ENCODE results near the gene OPCML. TPM values are rescaled to one million over a fixed set of nuclear protein-coding genes. Genes with fewer than 3 reads are reported as not detected.

Gene OPCML
- total RNA-seq, 1 donor from 2014 or later, result 0.61 TPM

DNA sequence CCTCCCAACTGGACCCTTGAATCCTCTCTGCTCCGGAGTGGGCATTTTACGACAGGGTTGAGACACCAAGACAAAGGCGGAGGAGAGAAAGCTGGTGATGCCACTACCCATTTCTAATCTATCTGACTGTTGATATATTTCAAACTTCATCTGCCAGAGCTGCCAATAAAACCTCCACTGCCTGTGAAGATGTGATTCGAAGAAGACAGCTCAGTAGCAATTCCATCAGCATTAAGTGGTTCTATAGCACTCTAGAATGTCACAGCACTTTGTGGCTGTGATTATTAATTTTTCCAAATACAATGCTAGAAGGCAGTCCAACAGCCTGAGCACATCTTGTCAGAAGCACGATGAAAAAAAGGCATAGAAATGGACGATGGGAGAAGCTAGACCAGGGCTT lies 282.8 kb downstream of the OPCML start:
- Mint-ChIP-seq H3K27ac (ENCODE audit: unreplicated experiment) (no peak overlapping the region), H3K4me3 (ENCODE audit: unreplicated experiment) (no peak overlapping the region), H3K9me3 (ENCODE audit: unreplicated experiment) (peaks cover 2% of the 10 kb centered on the region), H3K4me1 (ENCODE audit: low read depth, unreplicated experiment) (no peaks in the 10 kb centered on the region), H3K27me3 (ENCODE audit: unreplicated experiment) (no peaks in the 10 kb centered on the region), H3K36me3 (ENCODE audit: unreplicated experiment) (no peaks in the 10 kb centered on the region)
- TF ChIP-seq, protein P1, sequence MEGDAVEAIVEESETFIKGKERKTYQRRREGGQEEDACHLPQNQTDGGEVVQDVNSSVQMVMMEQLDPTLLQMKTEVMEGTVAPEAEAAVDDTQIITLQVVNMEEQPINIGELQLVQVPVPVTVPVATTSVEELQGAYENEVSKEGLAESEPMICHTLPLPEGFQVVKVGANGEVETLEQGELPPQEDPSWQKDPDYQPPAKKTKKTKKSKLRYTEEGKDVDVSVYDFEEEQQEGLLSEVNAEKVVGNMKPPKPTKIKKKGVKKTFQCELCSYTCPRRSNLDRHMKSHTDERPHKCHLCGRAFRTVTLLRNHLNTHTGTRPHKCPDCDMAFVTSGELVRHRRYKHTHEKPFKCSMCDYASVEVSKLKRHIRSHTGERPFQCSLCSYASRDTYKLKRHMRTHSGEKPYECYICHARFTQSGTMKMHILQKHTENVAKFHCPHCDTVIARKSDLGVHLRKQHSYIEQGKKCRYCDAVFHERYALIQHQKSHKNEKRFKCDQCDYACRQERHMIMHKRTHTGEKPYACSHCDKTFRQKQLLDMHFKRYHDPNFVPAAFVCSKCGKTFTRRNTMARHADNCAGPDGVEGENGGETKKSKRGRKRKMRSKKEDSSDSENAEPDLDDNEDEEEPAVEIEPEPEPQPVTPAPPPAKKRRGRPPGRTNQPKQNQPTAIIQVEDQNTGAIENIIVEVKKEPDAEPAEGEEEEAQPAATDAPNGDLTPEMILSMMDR (IDR thresholded peaks at IDR 0.05; ENCODE audit: partially characterized antibody, unreplicated experiment), result no peak
- DNase-seq, result no peak

- Mint-ChIP-seq H3K36me3 (ENCODE audit: unreplicated experiment) (no peaks in the 10 kb centered on the region), H3K4me3 (ENCODE audit: unreplicated experiment) (no peak overlapping the region), H3K9me3 (ENCODE audit: unreplicated experiment) (peaks cover 2% of the 10 kb centered on the region), H3K4me1 (ENCODE audit: low read depth, unreplicated experiment) (no peaks in the 10 kb centered on the region), H3K27me3 (ENCODE audit: unreplicated experiment) (no peaks in the 10 kb centered on the region), H3K27ac (ENCODE audit: unreplicated experiment) (no peak overlapping the region)
- no peak for DNase-seq
- TF ChIP-seq, protein P1 (IDR thresholded peaks at IDR 0.05; ENCODE audit: partially characterized antibody, unreplicated experiment), result no peak
Measured at GRCh38 chr11:133249065-133249464, 283.2 kb downstream of the OPCML start.

DNA sequence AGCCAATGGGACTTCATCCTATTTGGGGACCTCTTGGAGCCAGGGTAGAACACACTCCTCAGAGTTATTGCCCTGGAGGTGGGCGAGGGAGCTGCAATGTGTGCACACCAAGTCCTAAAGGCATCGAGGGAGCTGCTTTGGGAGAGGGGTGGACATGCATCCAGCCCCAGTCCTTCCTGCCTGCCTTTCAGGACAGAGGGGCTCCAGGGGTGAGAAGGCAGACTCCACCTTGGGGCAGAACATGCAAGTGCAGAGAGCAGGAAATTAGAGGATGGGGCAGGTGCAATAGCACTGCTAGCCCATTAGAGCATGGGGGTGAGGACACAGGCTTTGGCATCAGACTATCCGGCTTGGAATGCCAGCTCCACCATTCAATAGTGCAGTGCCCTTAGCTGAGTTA lies 288.5 kb downstream of the OPCML start:
- Mint-ChIP-seq H3K36me3 (ENCODE audit: unreplicated experiment) (no peaks in the 10 kb centered on the region), H3K27ac (ENCODE audit: unreplicated experiment) (no peak overlapping the region), H3K9me3 (ENCODE audit: unreplicated experiment) (peaks cover 4% of the 10 kb centered on the region), H3K4me3 (ENCODE audit: unreplicated experiment) (no peak overlapping the region), H3K4me1 (ENCODE audit: low read depth, unreplicated experiment) (peaks cover 5% of the 10 kb centered on the region), H3K27me3 (ENCODE audit: unreplicated experiment) (no peaks in the 10 kb centered on the region)
- TF ChIP-seq, protein P1 (IDR thresholded peaks at IDR 0.05; ENCODE audit: partially characterized antibody, unreplicated experiment), result no peak
- no peak for DNase-seq

DNA sequence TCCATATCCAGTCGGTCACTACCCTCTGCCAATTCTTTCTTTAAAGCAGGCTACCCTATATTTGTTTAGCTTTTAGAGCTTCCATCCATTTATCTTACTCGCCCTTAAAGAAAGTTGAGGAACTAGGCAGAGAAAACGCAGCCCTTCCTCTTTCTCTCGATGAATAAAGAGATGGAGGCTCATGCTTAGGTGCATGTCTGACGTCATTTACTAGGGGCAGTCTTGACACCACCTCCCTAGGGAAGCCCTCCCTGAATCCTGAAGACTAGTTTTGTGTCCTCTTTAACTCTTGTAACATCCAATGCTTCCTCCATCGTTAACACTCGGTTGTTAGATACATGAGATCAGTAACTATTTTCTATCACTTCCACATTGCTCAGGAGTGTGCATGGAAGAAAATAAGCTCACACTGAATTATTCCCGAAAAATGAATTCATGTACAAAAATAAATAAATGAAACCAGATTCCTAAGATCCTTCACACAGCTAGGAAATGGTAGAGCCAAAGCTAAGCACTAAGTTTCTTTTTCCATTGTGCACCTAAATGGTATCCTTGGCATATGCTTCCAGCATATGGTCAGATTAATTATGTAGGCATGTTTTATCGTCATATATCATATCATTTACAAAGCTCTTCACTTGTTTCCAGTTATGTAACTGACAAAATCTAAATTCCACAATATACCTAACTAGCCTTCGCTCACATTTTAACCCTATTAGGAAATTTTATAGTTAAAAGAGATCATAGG lies 291.2 kb downstream of the OPCML start:
- DNase-seq, result no peak
- TF ChIP-seq, protein P1 (IDR thresholded peaks at IDR 0.05; ENCODE audit: partially characterized antibody, unreplicated experiment), result no peak
- no peaks in the 10 kb centered on the region for H3K36me3 Mint-ChIP-seq (ENCODE audit: unreplicated experiment)
- H3K27me3 Mint-ChIP-seq (ENCODE audit: unreplicated experiment), result no peaks in the 10 kb centered on the region
- H3K4me1 Mint-ChIP-seq (ENCODE audit: low read depth, unreplicated experiment), result peaks cover 5% of the 10 kb centered on the region
- peaks cover 4% of the 10 kb centered on the region for H3K9me3 Mint-ChIP-seq (ENCODE audit: unreplicated experiment)
- no peak overlapping the region for H3K27ac Mint-ChIP-seq (ENCODE audit: unreplicated experiment)
- no peak overlapping the region for H3K4me3 Mint-ChIP-seq (ENCODE audit: unreplicated experiment)

DNA sequence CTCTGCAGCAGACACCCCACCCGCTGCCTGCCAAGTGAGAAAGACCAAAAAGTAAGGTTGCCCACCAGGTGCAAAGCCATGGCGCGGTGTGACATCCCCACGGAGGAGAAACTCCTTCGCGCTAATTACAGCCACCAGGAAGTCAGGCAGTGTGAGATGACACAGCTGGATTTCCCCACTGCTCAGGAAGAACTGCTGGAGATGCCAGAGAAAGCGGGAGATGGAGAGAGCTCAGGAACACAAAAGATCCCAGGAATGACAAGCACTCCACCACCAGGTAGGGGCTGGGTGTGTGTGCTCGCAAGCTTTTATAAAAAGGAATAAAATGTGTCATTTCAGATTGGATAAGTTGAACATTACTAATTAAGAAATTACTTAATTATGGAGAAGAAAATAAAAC lies 292.7 kb downstream of the OPCML start:
- no peak for DNase-seq
- TF ChIP-seq, protein P1 (IDR thresholded peaks at IDR 0.05; ENCODE audit: partially characterized antibody, unreplicated experiment), result no peak
- Mint-ChIP-seq H3K9me3 (ENCODE audit: unreplicated experiment) (peaks cover 6% of the 10 kb centered on the region), H3K36me3 (ENCODE audit: unreplicated experiment) (no peaks in the 10 kb centered on the region), H3K4me1 (ENCODE audit: low read depth, unreplicated experiment) (peaks cover 19% of the 10 kb centered on the region), H3K27me3 (ENCODE audit: unreplicated experiment) (no peaks in the 10 kb centered on the region), H3K4me3 (ENCODE audit: unreplicated experiment) (no peak overlapping the region), H3K27ac (ENCODE audit: unreplicated experiment) (no peak overlapping the region)
